GF-D8 (cell line): Measurements from ENCODE around the gene EOMES.
"Not testable (repeated sequence)": the region's sequence is repeated elsewhere in the genome, so short reads cannot be mapped to it uniquely, and the experiment has no call there.

ENCODE experiments used
- DNase-seq: peaks from one replicate; lab custom pipeline; 2025; lab: John Stamatoyannopoulos, UW

The EOMES gene

GRCh38 chr3:27721717-27722564, at the start of gene EOMES:
TSS of gene EOMES (minus strand) at chr3:27722323. CDS start at chr3:27722294, 29 bp downstream.
- DNase-seq, result peak; percentile 3

GRCh38 chr3:27770384-27770783, 48.3 kb upstream of the EOMES start:
- DNase-seq, result not testable (repeated sequence)

GRCh38 chr3:27767000-27767399, 44.9 kb upstream of the EOMES start:
- no peak for DNase-seq

- no peak for DNase-seq
These were observed 36.0 kb upstream of the EOMES start for GRCh38 chr3:27758083-27758482.

GRCh38 chr3:27756877-27757276, 34.8 kb upstream of the EOMES start:
- no peak for DNase-seq

GRCh38 chr3:27752926-27753325, 30.8 kb upstream of the EOMES start:
- DNase-seq, result no peak

GRCh38 chr3:27749643-27750042, 27.5 kb upstream of the EOMES start:
- no peak for DNase-seq

GRCh38 chr3:27746838-27747237, 24.7 kb upstream of the EOMES start:
- DNase-seq, result no peak

GRCh38 chr3:27740854-27741253, 18.7 kb upstream of the EOMES start:
- no peak for DNase-seq

- DNase-seq, result no peak
These were observed 15.0 kb upstream of the EOMES start for GRCh38 chr3:27737091-27737490.

- DNase-seq, result no peak
These were observed 8.9 kb upstream of the EOMES start for GRCh38 chr3:27730774-27731659.

GRCh38 chr3:27729748-27730611, 7.9 kb upstream of the EOMES start:
- no peak for DNase-seq

GRCh38 chr3:27729325-27729724, 7.2 kb upstream of the EOMES start:
- DNase-seq, result no peak

GRCh38 chr3:27728195-27729087, 6.3 kb upstream of the EOMES start:
- no peak for DNase-seq

GRCh38 chr3:27726240-27726639, 4.1 kb upstream of the EOMES start:
- no peak for DNase-seq

GRCh38 chr3:27724459-27725197, 2.5 kb upstream of the EOMES start:
- no peak for DNase-seq

- no peak for DNase-seq
These were observed 1.8 kb upstream of the EOMES start for GRCh38 chr3:27723815-27724458.

- no peak for DNase-seq
These were observed 1.3 kb upstream of the EOMES start for GRCh38 chr3:27723456-27723814.

GRCh38 chr3:27723001-27723445, 900 bp upstream of the EOMES start:
- no peak for DNase-seq
